Adipose tissue (tissue), 3 donors: ENCODE data around the gene AP3S1. TPM values are rescaled to one million over a fixed set of nuclear protein-coding genes. Genes with fewer than 3 reads are reported as not detected.
"Not testable (repeated sequence)": the region's sequence is repeated elsewhere in the genome, so short reads cannot be mapped to it uniquely, and the experiment has no call there.

Source experiments
- H3K27ac ChIP-seq: one replicate; pipeline ENCODE4 v1.5.1; 2013; ENCODE audit warnings: low read depth, low read length
- WGBS, 3 donors: extraction: QIAGEN DNeasy Blood & Tissue Kit; methylation state at CpG; one replicate each; pipeline ENCODE4 v1.1.7; 2013; 5-methylcytosine and 5-hydroxymethylcytosine counted together
- polyA plus RNA-seq, 3 donors: library from polyadenylated mRNA; stranded (reverse); fragments of 200-250 nt; gene quantifications; one replicate each; pipeline ENCODE4 v1.2.3, GENCODE V29; 2013
- donor health status: healthy with polysubstance abuse.
- donor health status: Bipolar disorder and iron deficiency.
- donor health status: healthy.

Gene AP3S1
- polyA plus RNA-seq, 3 donors: 43.0 to 127 (median 44.7) TPM

GRCh38 chr5:115920171-115920725, 78.5 kb downstream of the AP3S1 start:
- H3K27ac ChIP-seq: no peak overlapping the region
- WGBS, 3 donors: 61 to 73% (median 63%) methylated on average over 3 of the region's 3 CpGs

DNA sequence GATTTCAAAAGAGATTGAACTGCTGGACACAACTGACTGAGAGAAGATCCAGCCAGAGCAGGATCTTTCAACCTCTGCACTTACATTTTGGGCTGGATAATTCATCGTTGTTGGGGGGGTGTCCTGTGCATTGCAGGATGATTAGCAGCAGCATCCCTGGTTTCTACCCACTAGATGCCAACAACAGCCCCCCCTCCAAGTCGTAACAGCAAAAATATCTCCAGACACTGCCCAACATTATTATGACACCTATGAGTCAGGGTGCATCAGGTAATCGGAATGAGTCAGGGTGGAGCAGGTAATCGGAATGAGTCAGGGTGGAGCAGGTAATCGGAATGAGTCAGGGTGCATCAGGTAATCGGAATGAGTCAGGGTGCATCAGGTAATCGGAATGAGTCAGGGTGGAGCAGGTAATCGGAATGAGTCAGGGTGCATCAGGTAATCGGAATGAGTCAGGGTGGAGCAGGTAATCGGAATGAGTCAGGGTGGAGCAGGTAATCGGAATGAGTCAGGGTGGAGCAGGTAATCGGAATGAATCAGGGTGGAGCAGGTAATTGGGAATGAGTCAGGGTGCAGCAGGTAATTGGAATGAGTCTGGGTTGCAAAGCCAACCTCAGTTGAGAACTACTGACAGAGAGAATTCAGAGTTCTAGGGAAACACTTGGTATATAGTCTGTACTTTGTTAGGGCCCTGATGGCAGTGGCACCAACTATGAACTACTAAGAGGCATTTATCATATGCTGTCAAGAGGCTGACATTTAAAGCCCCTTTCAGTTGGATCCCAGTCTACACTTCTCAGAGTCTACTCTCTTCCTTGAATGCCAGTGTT, 87.1 kb downstream of the AP3S1 start:
- not testable (repeated sequence) for H3K27ac ChIP-seq
- WGBS, 3 donors: 93 to 95% (median 93%) methylated on average over 12 of the region's 12 CpGs

DNA sequence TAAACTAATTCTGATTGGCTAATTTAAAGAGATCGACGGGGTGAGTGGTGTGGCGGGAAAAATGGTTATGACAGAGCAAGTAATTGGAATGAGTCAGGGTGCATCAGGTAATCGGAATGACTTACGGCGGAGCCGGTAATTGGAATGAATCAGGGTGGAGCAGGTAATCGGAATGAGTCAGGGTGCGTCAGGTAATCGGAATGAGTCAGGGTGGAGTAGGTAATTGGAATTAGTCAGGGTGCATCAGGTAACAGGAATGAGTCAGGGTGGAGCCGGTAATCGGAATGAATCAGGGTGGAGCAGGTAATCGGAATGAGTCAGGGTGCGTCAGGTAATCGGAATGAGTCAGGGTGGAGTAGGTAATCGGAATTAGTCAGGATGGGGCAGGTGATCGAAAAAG, 88.4 kb downstream of the AP3S1 start:
- WGBS, 3 donors: 89 to 98% (median 96%) methylated on average over 17 of the region's 17 CpGs
- not testable (repeated sequence) for H3K27ac ChIP-seq

DNA sequence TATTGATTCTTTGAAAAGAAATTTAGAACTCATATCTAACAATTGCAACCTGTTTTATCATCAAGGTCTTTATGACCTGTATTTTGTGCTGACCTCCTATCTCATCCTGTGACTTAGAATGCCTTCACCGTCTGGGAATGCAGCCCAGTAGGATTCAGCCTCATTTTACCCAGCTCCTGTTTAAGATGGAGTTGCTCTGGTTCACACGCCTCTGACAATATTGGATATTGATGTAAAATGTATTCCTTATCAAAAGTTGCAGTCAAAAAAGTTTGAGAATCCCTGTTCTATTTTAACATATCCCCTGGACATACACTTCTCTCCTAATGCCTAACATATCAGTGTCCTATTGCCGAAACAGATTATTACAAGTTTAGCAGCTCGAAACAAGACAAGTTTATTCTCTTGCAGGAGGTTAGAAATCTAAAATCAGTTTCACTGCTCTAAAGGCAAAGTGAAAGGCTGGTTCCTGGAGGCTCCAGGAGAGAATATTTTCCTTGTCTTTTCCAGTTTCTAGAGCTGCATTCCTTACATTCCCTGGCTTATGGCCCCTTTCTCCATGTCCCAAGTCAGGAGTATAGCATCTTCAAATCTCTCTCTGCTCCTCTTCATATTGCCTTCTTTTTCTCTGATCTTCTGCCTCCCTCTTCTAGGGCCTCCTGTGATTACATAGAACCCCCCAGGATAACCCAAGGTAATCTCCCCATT, 89.0 kb downstream of the AP3S1 start:
- no peak overlapping the region for H3K27ac ChIP-seq
- WGBS, 3 donors: 94 to 96% (median 95%) methylated on average over 4 of the region's 4 CpGs

- WGBS, 3 donors: 89 to 97% (median 90%) methylated on average over 6 of the region's 6 CpGs
Measured at GRCh38 chr5:115932991-115933390, 91.3 kb downstream of the AP3S1 start.

GRCh38 chr5:115934388-115934974, 92.7 kb downstream of the AP3S1 start:
- WGBS, 3 donors: 91 to 94% (median 92%) methylated on average over 10 of the region's 10 CpGs
- no peak overlapping the region for H3K27ac ChIP-seq

More at GRCh38 chr5:115932991-115933390, 91.3 kb downstream of the AP3S1 start:
- H3K27ac ChIP-seq: no peak overlapping the region

DNA sequence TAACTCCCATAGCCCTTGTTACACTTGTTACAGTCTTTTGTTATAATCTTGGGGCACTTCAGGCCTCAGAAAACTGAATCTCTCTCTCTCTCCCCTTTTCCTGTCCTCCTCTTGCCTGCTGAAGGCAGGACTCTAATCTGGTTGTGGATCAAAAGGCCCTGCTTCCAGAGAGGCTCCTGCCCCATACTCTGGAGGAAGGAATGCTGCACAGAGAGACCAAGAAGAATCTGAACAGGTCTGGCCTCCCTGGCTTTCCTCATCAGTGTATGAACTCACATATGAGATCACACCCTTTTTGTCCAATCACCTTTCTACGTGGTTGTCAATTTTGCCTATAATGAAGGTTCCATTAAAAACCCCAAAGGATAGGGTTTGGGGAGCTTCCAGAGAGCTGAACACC, 94.3 kb downstream of the AP3S1 start:
- 83 to 96% (median 88%) methylated on average over 1 of the region's 1 CpG for WGBS, 3 donors
- H3K27ac ChIP-seq: no peak overlapping the region

DNA sequence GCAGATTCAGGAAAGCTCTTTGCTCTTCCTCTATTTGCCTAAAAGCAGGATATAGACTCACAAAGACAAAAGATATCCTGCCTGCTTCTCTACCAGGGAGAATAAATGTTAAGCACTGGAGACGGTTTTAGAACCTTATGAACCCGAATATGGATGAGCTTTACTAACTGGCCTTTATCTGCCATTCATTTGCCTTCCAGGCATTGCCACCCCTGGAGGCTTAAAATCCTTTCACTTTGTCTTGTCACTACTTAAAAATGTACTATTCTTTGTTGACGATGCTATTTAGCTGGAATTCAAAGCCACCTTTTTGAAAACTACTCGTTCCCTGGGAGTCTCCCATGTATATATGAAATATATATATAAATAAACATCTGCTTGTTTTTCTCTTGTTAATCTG, 97.3 kb downstream of the AP3S1 start:
- no peak overlapping the region for H3K27ac ChIP-seq
- 69 to 81% (median 78%) methylated on average over 4 of the region's 4 CpGs for WGBS, 3 donors

GRCh38 chr5:115940080-115940810, 98.5 kb downstream of the AP3S1 start:
- H3K27ac ChIP-seq: no peak overlapping the region
- WGBS, 3 donors: 42 to 65% (median 59%) methylated on average over 3 to 4 of the region's 4 CpGs

DNA sequence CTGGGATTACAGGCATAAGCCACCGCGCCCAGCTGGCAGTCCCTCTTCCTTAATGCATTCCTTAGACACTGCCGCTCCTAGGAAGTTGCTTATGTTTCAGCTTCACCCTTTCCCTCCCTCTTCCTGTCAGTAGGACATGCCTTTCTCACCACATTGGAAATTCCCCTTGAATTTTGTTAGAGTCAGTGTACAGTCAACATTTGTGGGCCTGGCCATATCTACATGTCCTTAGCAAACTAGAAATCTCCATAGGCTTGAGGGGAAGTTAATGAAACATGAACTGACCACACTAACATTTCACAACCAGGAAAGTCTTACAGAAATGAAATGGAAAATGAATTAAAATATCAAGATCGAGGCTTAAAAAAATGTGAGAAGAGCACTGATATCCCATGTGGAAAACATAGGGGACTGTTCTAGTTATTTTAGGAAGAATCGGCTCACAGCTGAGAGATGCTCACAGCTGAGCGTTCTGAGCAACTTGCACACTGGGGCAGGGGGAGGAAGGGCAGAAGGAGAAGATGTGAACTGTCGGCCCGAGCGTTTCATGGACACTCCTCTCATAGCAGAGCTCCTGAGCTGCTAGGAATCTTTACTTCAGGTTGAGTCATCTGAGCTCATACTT, 99.4 kb downstream of the AP3S1 start:
- 65 to 92% (median 69%) methylated on average over 9 of the region's 9 CpGs for WGBS, 3 donors
- no peak overlapping the region for H3K27ac ChIP-seq

DNA sequence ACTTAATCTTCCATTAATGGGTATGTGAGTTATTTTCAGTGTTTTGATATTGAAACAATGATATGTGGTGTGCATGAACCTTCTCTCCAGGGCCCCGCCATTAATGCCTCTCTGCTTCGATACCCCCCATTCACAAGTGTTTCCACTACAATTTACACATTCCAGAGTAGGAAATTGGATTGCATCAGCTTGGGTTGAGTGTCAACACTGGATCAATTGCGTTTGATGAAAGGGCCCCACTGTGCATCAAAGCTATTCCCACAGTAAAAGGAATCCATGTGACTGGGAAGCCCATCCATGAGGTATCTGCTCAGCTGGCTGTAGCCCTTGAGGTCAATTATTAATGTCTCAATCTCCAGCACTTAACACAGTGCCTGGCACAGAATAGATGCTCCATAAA, 102.8 kb downstream of the AP3S1 start:
- 65 to 96% (median 90%) methylated on average over 3 of the region's 3 CpGs for WGBS, 3 donors

GRCh38 chr5:115946655-115947054, 104.9 kb downstream of the AP3S1 start:
- H3K27ac ChIP-seq: no peak overlapping the region
- WGBS, 3 donors: 74 to 90% (median 90%) methylated on average over 2 of the region's 2 CpGs

More for the DNA sequence above, 102.8 kb downstream of the AP3S1 start:
- H3K27ac ChIP-seq: no peak overlapping the region

DNA sequence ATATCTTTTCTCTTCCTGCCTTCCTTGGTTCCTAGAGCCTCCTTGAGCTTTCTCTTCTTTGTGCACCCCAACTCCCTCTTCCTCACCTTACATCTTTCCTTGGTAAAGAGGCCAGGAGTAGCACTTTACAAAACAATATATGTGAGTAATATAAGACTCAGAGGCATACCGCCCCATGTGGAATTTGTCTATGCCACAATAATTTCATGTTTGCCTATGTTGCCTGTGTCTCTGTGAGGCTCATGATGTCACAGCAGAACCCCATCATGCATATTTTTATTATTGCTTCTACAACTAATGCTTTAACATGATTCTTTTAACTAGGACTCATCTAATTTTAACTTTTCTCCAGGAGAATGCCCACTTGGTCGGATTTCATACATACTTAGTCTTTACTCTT, 105.5 kb downstream of the AP3S1 start:
- no peak overlapping the region for H3K27ac ChIP-seq
- 80 to 94% (median 93%) methylated on average over 2 of the region's 2 CpGs for WGBS, 3 donors

DNA sequence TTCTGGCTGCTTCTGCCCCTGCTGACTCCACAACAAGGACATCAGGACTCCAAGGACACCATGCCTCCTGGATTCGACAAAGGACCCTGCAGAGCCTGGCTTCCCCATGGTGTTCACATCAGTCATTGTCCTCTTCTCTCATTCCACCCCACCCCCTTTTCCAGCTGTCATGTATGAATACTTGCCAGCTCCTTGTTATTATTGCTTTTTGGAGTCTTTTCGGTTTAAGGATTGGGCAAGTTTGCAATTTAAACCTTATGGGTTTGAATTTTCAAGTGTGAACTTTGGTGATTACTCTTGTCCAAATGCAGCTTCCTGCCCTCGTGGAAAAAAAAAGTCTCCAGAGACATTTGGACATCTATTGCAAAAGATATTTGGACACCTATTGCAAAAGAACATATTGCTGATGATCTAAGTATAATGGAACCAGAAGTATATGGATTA, 106.4 kb downstream of the AP3S1 start:
- 48 to 63% (median 49%) methylated on average over 3 of the region's 3 CpGs for WGBS, 3 donors
- H3K27ac ChIP-seq: no peak overlapping the region

DNA sequence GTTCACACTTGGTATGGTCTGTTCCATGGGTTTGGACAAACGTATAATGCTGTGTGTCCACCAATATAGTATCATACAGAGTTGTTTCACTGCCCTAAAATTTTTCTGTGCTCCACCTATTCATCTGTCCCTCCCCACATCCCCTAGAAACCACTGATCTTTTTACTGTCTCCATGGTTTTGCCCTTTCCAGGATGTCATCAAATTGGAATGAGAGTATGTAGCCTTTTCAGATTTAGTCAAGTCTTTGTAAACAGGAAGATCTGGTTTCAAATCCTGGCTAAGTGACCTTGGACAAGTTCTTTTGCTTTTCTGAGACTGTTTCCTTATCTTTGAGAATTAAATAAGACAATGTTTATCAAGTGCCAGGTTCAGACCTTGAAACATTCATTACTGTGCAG, 107.4 kb downstream of the AP3S1 start:
- H3K27ac ChIP-seq: no peak overlapping the region
- WGBS, 3 donors: 73 to 93% (median 79%) methylated on average over 1 of the region's 1 CpG

GRCh38 chr5:115952588-115952987, 110.9 kb downstream of the AP3S1 start:
- no peak overlapping the region for H3K27ac ChIP-seq
- WGBS, 3 donors: 28 to 89% (median 69%) methylated on average over 4 of the region's 4 CpGs

GRCh38 chr5:115954144-115954543, 112.4 kb downstream of the AP3S1 start:
- no peak overlapping the region for H3K27ac ChIP-seq

DNA sequence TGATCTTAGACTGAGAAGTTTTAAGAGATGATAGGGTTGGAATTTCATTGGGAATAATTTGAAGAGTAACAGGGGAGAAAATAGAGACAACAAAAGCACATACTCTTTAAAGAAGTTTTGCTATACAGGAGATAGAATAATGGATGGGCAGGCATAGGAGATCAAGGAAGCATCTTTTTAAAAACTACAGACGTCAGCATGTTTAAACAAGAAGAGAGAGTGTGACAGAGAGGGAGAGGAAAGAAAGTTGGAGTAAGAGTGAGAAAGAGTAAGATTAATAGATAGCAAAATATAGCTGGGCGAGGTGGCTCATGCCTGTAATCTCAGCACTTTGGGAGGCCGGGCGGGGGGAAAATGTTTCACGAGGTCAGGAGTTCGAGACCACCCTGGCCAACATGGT, 115.2 kb downstream of the AP3S1 start:
- no peak overlapping the region for H3K27ac ChIP-seq
- WGBS, 3 donors: 74 to 88% (median 74%) methylated on average over 6 of the region's 6 CpGs
